ENCODE measurements around the gene HDAC10.

Gene HDAC10, protein sequence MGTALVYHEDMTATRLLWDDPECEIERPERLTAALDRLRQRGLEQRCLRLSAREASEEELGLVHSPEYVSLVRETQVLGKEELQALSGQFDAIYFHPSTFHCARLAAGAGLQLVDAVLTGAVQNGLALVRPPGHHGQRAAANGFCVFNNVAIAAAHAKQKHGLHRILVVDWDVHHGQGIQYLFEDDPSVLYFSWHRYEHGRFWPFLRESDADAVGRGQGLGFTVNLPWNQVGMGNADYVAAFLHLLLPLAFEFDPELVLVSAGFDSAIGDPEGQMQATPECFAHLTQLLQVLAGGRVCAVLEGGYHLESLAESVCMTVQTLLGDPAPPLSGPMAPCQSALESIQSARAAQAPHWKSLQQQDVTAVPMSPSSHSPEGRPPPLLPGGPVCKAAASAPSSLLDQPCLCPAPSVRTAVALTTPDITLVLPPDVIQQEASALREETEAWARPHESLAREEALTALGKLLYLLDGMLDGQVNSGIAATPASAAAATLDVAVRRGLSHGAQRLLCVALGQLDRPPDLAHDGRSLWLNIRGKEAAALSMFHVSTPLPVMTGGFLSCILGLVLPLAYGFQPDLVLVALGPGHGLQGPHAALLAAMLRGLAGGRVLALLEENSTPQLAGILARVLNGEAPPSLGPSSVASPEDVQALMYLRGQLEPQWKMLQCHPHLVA

DNA sequence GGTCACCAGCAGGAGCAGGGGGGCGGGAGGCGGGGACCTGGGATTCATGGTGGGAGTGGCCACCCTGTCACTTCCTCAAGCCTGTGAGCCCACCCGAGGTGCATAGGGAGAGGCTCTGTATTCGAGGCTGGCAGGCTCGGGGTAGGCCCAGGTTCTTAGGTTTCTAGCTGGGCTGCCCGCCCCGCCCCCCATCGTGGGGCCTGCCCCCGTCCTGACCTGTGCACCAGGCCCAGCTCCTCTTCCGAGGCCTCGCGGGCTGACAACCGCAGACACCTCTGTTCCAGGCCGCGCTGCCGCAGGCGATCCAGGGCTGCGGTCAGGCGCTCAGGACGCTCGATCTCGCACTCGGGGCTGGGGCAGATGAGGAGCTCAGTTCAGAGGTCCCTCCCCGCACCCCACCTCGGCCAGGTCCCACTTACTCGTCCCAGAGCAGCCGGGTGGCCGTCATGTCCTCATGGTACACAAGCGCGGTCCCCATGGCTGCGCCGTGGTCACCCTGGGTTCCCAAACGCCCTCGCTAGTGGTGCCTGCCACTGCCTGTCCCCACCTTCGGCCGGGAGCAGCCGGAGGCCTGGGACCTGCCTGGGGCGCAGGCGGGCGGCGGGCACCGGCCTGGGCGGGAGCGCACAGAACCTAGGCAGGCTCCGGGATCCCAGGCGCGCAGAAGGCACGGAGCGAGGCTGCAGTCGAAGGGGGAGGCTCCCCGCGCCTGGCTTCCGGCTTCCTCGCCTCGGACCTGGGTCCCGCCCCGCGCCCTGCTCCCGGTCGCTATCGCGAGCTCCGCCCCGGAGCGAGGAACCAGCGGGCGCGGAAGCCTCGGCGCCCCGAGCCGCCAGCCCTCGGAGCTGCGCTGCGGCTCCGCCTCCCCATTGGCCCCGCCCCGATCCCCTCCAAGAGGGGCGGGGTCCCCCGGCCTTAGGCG lies at the start of gene HDAC10:
HDAC10 (minus strand) TSS at position 711 of the 922 bp plus-strand sequence; CDS start at position 478, 233 bp downstream.
- peak; percentile 53 to 56 for DNase-seq (ENCODE audit: low read depth in 2 of 2)

DNA sequence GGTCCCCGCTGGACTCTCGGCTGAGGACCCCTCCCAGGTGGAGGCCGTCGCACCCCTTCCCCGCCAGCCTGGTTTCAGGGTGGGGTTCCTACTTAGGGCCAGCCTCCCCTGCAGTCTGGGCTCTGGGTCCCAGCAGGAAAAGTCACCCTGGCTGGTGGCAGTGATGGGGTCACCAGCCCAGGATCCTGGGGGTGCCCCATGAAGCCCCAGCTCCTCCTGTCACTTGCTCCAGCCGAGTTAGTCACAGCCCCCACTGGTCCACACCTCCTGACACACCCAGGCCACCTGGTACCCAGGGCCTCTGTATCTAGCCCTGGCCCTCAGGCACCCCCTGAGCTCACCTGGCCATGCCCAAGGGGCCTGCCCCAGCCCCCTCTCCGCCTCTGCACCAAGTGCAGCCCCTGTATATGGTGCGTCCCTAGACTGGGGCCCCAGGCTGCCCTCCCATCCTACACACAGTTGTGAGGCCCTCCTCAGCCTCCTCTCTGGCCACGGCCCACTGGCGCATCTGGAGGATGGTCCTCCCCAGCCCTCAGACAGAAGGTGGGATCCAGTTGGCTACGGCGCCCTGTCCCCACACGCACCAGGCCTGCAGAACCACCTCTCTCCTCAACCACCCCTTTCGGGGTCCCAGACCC lies 49.7 kb upstream of the HDAC10 start:
- DNase-seq (ENCODE audit: low read depth in 2 of 2) = no peak

DNA sequence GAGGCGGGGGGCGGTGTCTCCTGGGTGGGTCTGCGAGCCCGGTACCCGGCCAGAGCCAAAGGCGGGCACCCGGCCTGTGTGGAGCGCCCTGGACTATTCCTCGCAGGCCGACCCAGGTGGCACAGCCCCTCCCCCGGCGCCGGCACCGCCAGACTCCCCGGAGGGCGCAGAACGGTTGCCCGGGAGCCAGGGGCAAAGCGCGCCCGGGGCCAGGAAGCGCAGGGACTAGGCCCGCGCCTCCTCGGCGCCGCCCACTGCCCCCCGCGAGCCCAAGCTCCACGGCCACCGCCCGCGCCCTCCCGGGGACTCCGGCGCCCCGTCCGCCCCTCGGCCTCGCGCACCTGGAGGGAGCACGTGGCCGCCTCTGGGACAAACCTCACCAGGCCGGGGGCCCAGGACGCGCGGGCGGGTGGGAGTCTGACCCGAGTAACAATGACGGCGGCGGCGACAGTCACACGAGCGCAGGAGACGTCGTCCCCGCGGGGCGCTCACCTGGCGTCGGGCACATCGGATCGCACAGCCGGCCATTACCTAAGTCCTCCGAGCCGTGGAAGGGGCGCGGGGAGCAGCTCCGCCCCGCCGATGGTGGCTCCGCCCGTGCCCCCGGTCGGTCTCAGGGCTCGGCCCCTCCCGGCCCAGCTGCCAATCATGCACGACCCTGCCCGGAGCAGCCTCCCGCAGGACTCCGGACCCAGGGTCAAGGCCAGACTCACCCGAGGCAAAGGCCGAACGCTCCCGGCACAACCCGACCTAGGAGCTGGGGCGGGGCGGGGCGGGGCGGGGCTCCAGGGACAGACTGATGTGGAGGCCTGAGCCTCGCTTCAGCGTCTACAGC lies 48.9 kb upstream of the HDAC10 start:
- DNase-seq (ENCODE audit: low read depth in 2 of 2) = no peak

DNA sequence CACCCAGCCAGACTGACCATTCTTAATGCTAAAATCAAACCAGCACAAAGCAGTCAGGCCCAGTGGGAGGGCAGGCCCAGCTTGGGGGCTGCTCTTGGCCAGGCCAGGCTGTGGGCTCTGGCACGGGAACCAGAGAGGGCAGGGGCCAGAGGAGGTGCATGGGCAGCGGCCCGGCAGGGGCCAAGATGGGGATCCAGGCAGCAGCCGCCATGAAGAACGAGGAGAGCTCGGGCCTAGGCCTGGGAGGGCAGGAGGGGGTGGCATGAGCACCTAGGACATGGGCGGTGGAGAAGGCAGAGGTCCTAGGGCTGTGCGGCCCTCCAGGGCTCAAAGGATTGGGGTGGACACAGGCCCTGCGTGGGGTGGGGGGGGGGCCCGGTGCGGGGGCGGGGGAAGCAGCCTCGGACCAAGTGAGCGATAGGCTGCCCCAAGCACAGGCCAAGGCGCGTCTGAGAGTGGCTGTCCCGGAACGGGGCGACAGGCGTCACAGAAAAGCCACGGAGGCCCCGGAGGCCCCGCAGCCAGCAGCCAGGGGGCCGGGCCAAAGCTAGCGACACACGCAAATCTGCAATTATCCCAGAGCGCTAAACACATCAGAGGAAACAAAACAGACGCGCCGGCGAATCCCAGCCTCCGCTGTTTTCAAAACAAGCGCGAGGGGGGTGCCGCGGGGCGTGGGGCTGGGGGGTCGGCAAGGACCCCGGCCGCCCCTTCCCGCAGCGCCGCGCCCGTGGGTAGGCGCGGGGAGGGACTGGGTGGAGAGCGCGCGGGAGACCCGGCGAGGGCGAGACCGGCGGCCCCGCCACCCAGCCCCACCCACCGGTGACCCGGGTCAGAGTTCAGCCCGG lies 48.1 kb upstream of the HDAC10 start:
- DNase-seq (ENCODE audit: low read depth in 2 of 2) = no peak

DNA sequence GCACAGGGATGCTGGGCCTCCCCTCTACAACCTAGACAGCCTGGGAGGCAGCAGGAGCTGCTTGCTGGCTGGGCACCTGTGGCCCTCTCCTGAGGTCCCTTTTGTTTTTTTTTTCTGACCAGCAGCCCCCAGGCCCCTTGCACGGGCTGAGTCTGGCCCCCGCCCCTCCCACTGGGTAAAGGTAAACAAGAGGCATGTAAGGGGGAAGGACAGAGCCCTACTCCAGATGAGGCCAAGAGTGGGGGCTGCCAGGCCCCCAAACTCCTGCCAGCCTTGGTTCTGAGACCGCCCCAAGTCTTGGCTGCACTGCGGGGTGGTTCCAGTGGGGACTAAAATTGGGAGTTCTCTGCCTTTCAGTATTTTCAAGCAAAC lies 47.2 kb upstream of the HDAC10 start:
- DNase-seq (ENCODE audit: low read depth in 2 of 2) = no peak

DNA sequence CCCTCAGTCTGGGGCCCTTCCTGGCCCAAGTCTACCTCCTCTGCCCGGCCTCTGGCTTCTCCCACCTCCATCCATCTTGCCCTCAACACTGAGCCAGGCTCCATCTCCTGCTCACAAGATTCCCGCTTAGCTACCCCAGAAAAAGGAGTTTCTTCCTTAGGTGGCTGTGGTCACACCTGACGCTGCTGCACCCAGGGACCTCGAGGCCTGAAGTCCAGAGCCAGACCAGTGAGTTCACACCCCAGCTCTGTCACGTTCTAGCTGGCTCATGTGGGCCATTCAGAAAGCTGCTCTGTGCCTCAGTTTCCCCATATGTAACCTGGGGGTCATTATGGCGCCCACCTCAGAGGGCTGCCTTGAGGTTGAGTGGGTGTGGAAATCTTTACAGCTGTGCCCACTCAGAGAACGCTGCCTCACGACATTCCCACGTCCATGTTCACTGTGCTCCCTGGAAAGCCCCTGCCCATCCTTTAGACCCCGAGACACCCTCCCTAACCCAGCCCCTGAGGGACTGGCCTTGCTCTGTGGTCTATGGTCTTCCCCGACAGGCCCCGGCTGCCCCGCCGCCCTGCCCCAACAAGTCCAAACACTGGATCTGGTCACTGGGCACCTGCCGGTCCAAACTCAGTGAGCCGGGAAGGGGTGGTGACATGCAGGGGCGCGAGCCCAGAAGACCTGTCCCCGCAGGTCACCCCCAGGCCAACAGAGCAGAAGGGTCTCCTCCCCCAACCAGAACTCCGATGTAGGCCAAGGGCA lies 46.6 kb upstream of the HDAC10 start:
- DNase-seq (ENCODE audit: low read depth in 2 of 2) = no peak

DNA sequence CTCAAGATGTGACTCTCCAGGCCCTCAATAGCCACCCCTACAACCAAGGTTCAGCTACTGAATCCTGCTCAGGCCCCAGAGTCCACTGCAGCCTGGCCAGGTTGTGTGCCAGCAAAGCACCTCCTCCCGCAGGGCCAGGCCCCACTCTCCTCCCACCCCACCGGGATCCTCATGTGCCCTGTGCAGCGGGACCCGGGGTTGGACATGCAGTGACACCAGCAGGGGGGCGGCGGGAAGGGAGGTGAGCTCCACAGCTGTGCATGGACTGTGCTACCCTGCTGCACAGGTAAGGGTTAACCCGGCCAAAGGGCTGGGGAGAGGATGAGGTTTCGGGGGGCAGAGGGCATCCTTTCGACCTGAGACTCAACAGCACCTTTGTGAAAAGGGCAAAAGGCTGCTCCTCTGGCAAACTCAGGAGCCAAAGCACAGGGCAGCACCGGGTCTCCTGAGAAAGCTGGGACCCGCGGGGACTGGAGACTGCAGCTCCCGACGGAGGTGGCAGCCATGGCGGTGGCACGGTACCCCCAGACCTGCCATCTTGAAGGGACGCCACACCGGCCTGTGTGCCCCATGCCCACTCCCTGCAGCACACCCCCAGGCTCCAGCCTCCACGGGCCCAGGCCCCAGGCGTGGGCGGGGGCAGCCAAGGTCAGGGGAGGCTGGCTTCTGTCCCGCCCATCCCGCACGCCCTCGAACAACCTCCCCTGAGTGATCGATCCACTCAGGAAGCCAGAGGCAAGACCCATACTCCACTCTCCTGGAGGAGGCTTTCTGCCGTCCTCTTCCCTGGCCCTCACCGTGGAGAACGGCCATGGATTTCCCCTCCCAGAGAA lies 45.8 kb upstream of the HDAC10 start:
- no peak for DNase-seq (ENCODE audit: low read depth in 2 of 2)

DNA sequence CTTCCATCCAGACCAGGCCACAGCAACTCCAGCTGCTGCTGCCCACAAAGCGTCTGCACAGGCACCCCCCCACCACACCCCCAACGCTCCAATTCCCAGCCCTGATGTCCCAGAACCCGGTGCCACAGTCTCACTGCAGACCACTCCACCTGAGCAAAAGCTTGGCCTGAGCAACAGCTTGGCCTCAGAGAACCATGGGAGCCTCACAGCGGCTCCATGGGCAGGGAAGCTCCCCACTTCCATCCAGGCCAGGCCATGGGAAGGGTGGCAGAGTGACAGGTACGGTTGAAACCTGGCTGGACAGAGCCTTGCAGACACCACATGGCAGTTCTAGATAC lies 43.2 kb upstream of the HDAC10 start:
- DNase-seq (ENCODE audit: low read depth in 2 of 2) = no peak

DNA sequence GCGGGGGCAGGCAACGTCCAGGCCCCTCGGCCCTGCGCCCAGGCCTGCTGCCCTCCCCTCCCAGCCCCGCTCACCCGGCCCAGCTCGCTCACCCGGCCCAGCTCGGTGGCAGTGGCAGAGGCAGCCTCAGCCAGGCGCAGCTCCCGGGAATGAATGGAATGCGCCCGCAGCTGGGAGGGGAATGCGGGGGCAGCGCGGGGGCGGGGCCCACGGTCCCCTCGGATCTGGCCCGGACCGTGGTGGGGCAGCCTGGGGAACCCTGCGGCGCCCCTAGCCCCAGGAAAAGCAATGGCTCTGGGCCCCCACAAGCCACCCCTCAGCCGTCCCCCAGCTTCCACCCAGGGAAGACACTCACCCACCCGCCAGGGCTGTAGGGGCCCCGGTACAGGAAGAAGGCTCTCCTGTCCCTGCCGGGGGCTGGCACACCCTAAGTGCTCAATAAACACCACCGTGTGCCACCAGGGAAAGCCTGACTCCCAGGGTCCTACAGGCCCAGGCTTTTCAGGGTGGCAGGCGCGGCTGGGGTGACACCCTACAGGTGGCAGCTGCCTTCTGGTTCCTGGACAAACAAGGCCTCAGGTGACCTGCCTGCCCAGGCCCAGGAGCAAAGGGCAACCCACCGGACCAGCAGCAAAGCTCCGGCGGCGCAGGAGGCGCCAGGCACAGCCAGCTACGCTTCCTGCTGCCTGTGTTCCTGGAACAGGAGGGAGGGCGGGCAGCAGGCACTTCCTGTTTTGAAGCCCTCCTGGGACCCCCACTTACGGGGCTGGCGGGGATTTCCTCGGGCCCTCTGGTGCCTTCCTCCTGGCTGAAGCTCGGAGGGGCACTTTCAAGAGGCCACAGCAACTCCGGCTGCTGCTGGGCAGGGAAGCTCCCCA lies 42.6 kb upstream of the HDAC10 start:
- no peak for DNase-seq (ENCODE audit: low read depth in 2 of 2)

DNA sequence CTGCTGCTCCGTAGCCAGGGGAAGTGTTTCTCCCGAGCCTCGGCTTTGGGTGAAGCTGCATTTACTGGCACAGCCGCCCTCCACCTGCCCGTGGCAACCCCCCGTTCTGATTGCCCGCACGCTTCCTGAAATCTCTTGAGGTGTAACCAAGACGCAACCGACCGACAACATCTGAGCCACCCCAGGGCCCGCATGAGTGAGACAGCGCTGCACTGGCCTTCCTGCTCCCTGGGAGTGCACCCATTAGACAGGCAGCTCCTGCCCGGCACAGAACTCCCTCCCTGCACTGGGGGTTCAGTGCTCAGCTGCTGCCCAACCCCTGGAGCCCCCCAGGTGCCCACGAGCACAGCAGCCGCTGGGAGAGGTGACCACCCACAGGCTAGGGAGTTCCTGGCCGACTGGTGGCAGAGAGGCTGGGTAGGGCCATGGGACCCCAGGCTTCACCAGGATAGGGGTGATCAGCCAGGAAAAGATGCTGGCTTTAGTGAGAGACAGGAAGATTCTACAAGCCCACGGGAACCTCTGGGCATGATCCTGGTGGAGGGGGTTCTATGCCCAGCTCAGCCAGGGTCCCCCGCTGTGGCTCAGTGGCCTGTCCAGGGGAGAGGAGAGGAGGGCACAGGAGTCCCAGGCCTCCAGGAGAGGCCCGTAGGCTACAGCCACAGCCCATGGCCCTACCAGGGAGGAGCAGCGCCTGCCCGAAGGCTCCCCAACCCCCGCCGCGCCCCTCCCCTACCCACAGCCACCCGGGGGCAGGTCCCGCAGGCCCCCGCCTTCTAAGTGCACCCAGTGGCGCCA lies 41.8 kb upstream of the HDAC10 start:
- DNase-seq (ENCODE audit: low read depth in 2 of 2) = no peak

DNA sequence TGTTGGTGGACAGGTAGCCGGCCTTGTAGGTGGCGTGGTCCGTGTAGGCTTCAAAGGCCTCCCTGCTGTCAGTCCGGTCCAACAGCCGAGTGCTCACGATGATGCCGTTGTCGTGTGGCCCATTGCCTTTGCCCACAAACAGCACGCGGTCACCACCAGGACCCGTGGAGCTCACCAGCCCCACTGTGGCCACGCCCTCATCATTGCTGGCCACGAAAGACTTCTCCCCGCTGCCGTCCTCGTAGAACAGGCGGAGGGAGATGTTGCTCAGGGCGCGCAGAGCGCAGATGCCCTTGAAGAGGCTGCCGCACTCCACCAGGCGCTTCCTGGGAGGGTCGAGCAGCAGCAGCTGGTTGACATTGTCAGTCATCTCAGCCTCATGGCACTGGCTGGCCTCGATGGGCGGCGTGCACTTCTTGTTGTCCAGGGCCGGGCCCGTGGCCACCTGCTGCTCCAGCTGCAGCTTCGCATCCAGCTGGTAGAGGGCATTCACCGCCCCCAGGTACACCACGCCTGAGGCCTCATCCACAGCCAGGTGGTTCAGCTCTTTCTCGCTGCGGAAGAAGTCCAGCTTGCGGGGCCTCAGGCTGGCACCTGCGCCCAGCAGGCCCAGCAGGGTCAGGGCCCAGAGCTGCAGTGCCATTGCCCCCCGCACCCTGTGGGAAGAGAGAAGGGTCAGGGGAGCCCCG lies 39.0 kb upstream of the HDAC10 start:
- no peak for DNase-seq (ENCODE audit: low read depth in 2 of 2)

DNA sequence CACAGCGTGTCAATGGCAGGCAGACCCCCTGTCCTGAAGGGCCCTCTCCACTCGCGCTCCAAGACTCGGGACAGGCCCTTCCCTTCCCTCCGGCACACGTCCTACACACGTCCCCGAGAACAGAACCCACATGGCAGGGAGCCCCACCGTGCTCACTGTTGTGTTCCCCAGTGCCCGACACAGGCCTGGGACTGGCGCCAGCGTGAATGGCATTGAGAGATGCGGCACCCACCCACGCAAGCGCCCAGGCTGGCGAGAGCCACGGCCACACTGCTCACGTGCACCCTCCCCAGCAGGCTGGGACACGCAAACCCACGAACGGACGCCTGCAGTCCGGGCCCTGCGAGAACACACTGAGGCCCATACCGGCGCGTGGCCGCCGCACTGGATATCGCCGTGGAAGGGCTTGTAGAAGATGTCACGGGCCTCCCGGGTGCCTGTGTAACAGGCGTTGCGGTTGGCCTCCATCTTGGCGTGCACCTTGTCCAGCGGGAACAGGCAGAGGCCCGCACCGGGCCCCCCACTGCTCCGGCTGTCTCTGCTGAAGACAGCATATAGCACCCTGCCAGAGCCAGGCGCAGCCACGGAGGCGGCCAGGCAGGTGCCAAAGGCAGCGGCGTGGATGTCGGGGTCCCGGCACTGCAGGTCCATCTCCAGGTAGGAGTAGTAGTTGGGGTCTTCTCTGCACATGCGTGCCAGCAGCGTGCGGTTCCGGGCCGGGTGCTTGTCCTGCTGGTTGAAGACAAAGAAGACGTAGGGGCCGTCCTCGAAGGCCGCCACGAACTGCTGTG lies 38.3 kb upstream of the HDAC10 start:
- DNase-seq (ENCODE audit: low read depth in 2 of 2) = no peak

DNA sequence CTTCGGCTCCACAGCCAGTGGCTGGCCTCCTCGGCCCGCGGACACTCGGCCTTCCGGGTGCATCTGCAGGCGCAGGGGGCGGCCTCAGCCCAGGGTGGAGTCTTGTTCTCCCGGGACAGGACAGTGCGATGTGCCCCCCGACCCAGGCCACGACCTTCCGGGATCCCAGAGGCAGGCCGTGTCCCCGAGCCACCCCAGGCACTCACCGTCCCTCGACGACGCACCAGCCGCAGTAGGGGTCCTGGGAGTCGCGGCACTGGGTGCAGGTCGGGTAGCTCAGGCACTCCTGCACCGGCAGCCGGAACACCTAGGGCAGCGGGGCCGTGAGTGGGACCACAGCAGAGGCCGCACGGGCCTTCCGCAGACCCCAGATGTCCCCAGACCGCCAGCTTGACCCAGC lies 36.7 kb upstream of the HDAC10 start:
- no peak for DNase-seq (ENCODE audit: low read depth in 2 of 2)

DNA sequence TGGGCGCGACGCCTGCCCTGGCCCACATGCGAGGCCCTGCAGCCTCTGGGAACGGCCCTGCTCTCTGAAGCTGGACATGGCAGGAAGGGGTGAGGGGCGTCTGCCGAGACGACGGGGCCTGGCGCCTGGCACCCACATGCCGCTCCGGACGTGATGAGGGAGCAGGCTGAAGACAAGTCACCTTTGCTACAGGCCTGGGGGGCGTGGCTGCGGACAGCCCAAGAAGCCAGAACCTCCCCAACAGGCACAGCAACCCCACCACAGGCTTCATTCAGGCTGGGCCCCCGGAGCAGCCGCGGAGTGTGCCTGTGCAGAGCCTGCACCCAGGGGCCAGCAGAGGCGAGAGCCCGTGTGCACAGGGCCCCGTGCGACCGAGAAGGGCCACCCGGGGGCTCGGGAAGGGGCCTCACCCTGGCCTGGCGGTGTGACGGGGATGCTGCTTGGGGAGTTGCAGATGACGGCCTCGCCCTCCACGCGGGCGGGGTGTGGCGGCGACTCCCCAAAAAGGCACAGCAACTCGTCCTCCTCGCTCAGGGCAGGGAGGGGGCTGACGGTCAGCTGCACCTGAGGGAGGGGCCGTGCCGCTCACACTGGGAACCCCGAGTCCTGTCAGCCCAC lies 35.7 kb upstream of the HDAC10 start:
- no peak for DNase-seq (ENCODE audit: low read depth in 2 of 2)

DNA sequence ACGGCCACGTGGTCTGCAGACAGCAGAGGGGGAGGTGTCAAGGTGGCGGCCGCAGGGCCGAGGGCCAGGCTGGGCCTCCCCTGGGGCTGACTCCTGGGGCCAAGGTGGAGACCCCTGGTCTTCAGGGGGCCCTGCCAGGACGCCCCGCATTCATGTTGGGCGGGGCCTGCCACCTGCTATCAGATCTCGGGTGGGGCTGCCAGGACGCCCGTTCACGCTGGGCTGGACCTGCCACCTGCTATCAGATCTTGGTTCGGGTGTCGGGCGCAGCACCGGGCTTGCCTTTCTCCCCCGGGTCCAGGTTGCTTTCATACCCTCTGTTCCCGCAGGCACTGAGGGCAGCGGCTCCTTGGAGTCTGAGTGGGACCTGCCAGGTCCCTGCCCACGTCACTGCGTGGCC lies 35.2 kb upstream of the HDAC10 start:
- no peak for DNase-seq (ENCODE audit: low read depth in 2 of 2)

All from fibroblast of skin of left quadriceps (primary cell).